NCI-H1092 treated with DMSO at 0.1 percent for 48 hours (cell line): ENCODE results near the gene TVP23C.

Source experiments
- DNase-seq: peaks from one replicate; lab custom pipeline; 2025; lab: John Stamatoyannopoulos, UW

Gene TVP23C

DNA sequence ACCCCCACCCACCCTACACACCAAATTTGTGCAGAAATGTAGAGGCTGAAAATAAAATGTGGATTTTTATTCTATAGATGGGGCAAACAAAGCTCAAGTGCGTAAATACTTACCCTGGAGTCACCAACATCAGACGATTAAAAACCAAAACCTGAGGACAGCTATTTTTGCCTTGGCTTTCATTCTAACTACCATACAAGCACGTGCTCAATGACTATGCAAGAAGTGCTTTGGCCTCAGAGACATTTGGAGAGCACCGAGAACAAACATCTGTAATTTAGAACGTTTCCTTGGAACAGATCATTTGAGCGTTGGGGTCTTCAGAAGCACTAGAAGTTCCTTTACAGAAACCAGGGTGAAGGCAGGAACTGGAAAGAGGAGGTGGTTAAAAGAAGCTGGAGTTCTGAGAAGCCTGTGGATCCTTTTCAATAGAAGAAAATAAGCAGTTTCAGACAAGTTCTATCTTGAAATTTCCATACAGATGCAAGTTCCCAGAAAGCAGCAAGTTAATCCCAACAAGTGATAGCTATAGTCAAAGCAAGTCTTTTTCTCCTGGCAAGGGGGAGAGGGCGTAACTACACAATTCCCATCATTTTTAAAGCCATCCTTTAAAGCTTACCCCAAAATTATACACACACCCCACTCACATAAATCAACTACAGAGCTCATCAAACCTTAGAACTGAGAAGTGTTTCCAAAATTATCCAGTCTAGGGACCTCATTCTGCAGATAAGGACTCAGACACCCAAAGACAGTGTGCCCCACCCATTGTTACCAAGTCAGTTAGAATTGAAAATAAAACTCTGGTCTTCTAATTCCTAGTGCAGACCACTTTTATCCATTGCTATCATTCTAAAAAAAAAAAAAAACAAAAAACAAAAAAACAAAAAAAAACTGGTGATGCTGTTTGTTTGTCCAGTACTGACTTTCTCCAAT is 66.3 kb downstream of the TVP23C start:
- no peak for DNase-seq

GRCh38 chr17:15494821-15495220 is 68.5 kb downstream of the TVP23C start:
- no peak for DNase-seq

- DNase-seq: no peak
These were observed 69.6 kb downstream of the TVP23C start for GRCh38 chr17:15493693-15494035.

GRCh38 chr17:15492791-15493692 is 70.2 kb downstream of the TVP23C start:
- DNase-seq: no peak

GRCh38 chr17:15492186-15492585 is 71.1 kb downstream of the TVP23C start:
- DNase-seq: no peak

GRCh38 chr17:15490634-15491261 is 72.5 kb downstream of the TVP23C start:
- DNase-seq: no peak

DNA sequence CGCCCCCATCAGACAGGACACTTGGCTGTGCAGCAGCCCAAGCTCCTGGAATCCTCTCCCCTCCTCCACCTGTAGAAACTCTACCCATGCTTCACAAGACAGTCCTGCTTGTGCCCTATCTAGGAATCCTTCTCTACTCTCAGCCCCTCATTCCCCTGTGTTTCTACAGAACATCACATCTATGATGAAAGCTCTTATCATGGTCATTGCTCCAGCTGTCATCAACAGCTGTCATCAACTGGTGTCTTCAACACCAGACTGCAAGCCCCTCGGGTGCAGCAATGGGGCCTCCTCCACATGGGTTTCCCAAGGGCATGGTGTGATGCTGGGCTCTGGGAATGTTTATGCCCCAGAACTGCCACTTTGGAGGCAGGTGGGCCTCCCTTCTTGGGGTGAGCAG is 74.7 kb downstream of the TVP23C start:
- DNase-seq: no peak

- DNase-seq: no peak
These were observed 78.2 kb downstream of the TVP23C start for GRCh38 chr17:15485045-15485444.

- DNase-seq: no peak
These were observed 79.9 kb downstream of the TVP23C start for GRCh38 chr17:15483431-15483830.

DNA sequence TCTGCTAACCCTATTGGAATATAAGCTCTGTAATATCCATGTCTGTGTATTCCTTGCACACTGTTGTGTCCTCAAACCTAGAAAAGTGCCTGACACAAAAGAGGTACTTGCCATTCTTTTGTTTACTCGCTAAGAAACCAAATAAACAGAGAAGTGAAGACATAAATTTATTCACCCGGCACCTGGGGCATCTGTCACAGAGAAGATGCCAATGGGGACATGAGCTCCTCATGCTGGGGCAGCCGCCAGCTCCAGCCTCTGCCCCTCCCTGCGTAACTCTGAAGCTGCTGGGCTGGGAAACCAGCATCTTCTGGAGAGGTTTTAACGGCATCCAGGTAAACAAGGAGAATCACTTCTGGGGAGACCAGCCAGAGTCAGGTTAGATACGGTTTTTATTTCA is 80.8 kb downstream of the TVP23C start:
- DNase-seq: no peak

DNA sequence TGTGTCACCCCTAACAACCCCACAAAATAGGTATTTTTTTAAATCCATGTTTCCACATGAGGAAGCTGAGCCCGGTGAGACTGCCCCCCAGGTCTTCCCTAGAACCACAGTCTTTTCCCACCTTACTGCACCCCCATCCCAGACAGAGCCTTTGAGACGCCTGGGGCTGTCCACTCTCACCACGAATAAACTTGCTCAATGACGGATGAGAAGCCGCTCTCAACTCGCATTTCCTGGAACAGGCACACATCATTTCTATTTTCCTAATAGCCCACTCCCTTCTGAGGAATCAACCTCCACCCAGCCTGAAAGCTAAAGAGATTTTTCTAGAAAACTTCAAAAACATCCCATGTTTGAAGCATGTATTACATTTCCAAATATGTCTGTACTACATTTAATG is 81.8 kb downstream of the TVP23C start:
- no peak for DNase-seq

DNA sequence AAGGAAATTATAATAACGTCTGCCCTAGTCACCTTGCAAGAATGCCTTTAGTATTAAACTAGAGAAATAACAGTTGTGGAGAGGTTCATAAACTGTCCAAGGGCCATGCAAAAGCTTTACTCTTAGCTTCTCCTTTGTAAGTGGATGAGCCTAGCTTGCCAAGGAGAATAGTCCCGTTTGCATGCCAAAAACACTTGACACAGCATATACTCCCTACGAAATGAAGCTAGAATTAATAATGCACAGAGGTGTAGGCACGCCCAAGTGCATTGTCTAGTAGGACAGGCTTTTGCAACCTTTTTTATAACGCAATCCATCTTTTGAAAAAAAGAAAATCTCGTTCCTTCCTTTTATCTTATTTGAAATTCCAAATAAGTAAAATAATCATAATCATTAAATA is 83.1 kb downstream of the TVP23C start:
- no peak for DNase-seq

DNA sequence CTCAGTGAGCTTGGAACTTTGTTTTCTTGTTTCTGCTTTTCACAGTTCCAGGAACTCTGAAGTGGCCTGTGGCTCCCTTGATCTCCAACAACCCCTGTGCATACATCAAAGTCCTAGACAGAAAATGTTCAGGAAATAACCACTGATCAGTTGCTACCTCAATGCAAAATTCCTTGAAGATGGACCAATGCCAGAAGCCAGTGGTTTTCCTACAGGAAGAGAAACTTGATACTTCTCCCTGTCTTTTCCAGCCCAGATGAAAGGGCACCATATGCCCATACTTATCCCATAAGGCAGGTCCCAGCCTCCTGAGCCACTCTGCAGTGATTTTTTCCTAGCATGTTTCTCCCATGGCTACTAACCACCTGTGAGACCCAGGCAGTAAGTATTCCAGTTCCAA is 83.6 kb downstream of the TVP23C start:
- no peak for DNase-seq

GRCh38 chr17:15478845-15479244 is 84.4 kb downstream of the TVP23C start:
- DNase-seq: no peak

- no peak for DNase-seq
These were observed 87.5 kb downstream of the TVP23C start for GRCh38 chr17:15475631-15476354.

GRCh38 chr17:15472891-15473290 is 90.4 kb downstream of the TVP23C start:
- no peak for DNase-seq

DNA sequence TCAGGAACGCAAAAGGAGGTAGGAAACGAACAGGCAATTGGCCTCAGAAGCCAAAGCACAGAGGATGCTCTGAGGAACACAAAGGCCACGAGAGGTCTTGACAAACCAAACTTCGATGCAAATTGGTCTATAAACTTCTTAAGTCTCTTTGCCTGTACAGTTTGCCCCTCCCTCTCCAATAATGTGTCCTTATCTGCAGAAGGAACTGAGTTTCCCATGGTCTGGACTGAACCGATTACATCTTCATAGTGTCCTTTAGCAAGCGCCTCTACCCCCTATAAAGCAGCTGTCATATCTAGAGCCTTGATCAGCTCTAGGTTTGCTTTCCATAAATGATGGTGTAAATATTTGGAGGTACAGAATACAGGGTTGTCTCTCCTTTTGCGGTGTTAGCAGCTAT is 92.7 kb downstream of the TVP23C start:
- no peak for DNase-seq

DNA sequence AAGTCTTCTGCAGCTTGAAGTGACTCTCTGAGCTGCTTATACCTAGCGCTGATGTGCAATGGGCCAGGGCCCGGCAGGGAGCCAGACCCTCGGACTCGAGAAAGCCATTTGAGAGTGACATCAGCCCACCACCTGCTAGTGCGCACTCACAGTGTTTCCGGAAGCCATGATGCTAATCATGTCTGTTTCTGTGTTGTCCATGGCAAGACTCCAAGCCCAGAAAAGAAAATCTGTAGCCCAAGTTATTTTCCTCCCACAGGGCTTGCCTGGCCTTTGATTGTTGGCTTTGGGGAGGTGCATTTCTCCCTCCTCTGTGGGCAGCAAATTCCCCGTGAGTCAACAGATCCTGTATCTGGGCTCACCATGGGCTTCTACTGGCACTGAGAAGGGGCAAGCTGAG is 94.0 kb downstream of the TVP23C start:
- DNase-seq: peak; percentile 60

GRCh38 chr17:15468126-15468525 is 95.2 kb downstream of the TVP23C start:
- no peak for DNase-seq

- DNase-seq: no peak
These were observed 95.7 kb downstream of the TVP23C start, which contains the start of gene CDRT4 for GRCh38 chr17:15467592-15467991. Gene CDRT4 (minus strand): TSS chr17:15467621. CDS start chr17:15440238, 27,383 bp downstream.

DNA sequence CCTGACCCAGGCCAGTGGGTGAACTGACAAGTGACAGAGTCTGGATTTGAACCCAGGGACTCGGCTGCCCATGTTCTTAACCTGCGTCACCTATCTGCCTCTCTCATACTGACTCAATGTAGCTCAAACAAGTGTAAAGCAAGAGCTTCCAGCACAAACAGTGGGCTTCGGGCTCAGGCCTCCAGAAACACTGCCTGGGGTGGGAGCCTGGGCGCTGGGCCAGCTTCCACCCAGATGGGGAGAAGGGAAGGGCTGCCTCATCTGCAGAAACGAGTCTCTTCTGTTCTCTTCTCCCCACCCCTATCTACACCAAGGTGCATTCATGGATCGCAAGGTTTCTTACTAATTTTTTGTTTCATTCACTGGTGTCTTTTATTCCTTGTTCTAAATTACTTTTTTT is 97.2 kb downstream of the TVP23C start:
- peak; percentile 11 for DNase-seq
